Measurements from ENCODE around the gene MAK. TPM values are rescaled to one million over a fixed set of nuclear protein-coding genes. Genes with fewer than 3 reads are reported as not detected.

The MAK gene
- total RNA-seq, 1 donor from 2014 or later = not detected

DNA sequence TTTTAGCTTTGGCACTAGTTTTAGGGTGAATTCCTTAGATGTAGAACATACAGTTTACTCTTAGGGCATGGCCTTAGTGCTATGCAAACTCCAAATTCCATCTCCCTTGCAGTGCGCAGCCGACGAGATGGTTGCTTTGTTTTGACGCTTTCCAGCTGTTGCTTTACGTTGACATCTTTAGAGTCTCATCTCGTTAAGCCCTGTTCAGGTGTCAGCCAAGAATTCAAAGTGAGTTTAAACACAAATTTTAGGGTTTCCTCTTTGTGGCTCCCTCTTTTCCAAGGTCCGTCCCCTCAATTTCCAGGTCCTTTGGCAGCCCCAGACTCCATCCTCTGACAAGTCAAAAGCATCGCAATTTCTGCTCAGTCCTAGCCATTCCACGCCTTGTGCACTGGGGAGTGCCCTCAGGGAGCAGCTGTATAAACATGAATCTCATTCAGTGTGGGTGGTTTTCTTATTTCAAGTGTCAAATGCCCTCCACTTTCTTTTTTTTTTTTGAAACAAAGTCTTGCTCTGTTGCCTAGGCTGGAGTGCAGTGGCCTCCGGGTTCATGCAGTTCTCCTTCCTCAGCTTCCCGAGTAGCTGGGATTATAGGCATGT, 14.1 kb upstream of the MAK start:
- ChIA-PET CTCF (no interaction called here), POLR2A (no interaction called here)
- TF ChIP-seq, protein P1, sequence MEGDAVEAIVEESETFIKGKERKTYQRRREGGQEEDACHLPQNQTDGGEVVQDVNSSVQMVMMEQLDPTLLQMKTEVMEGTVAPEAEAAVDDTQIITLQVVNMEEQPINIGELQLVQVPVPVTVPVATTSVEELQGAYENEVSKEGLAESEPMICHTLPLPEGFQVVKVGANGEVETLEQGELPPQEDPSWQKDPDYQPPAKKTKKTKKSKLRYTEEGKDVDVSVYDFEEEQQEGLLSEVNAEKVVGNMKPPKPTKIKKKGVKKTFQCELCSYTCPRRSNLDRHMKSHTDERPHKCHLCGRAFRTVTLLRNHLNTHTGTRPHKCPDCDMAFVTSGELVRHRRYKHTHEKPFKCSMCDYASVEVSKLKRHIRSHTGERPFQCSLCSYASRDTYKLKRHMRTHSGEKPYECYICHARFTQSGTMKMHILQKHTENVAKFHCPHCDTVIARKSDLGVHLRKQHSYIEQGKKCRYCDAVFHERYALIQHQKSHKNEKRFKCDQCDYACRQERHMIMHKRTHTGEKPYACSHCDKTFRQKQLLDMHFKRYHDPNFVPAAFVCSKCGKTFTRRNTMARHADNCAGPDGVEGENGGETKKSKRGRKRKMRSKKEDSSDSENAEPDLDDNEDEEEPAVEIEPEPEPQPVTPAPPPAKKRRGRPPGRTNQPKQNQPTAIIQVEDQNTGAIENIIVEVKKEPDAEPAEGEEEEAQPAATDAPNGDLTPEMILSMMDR (IDR thresholded peaks at IDR 0.05) = no peak
- DNase-seq = no peak
- Mint-ChIP-seq H3K9me3 (peaks cover 17% of the 10 kb centered on the region), H3K36me3 (ENCODE audit: low read depth) (no peaks in the 10 kb centered on the region), H3K4me1 (peaks cover 6% of the 10 kb centered on the region), H3K27me3 (peaks cover 6% of the 10 kb centered on the region), H3K4me3 (no peak overlapping the region), H3K27ac (no peak overlapping the region)
- intact Hi-C loops (cut with micrococcal nuclease) = no loop called here
- no peak for ATAC-seq (ENCODE audit: low read depth)

DNA sequence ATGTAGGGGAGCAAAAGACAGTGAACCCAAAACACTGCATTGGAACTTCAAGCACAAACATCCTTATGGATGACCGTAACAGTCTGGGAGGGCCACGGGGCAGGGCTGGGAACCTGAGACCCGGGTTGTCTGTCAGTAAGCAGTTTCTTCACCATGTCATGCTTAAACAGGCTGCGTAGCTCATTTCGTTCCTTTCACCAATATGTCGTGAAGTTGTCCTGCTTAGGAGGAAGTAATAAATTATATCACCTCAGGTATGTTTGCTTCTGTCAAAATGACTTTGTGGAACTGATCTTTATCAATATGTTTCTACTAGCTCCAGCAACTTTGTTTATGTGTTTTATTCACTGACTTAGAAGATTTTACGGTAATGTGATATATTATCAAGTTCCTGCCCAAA, 12.4 kb upstream of the MAK start:
- ATAC-seq (ENCODE audit: low read depth) (no peak), DNase-seq (no peak)
- peaks cover 17% of the 10 kb centered on the region for H3K9me3 Mint-ChIP-seq
- peaks cover 6% of the 10 kb centered on the region for H3K4me1 Mint-ChIP-seq
- TF ChIP-seq, protein P1 (IDR thresholded peaks at IDR 0.05) = no peak
- peaks cover 6% of the 10 kb centered on the region for H3K27me3 Mint-ChIP-seq
- ChIA-PET CTCF (interaction anchor here (1.2 to 1.3 kb wide), 2 partner anchors 218 kb away, joined by 3 to 4 read pairs; no protein-coding TSS in a partner anchor), POLR2A (no interaction called here)
- H3K27ac Mint-ChIP-seq = no peak overlapping the region
- no peak overlapping the region for H3K4me3 Mint-ChIP-seq
- intact Hi-C loops (cut with micrococcal nuclease) = no loop called here
- H3K36me3 Mint-ChIP-seq (ENCODE audit: low read depth) = no peaks in the 10 kb centered on the region

GRCh38 chr6:10849901-10850300, 11.6 kb upstream of the MAK start:
- TF ChIP-seq, protein P1 (IDR thresholded peaks at IDR 0.05) = no peak
- ATAC-seq (ENCODE audit: low read depth) = no peak
- Mint-ChIP-seq H3K9me3 (peaks cover 14% of the 10 kb centered on the region), H3K27ac (no peak overlapping the region), H3K4me3 (no peak overlapping the region), H3K36me3 (ENCODE audit: low read depth) (no peaks in the 10 kb centered on the region), H3K27me3 (peaks cover 6% of the 10 kb centered on the region), H3K4me1 (peaks cover 6% of the 10 kb centered on the region)
- no peak for DNase-seq
- CTCF ChIA-PET = interaction anchor here (1.3 kb wide), 1 partner anchor 219 kb away, joined by 4 read pairs; no protein-coding TSS in a partner anchor
- intact Hi-C loops (cut with micrococcal nuclease) = loop anchor here (5.0 kb wide), 1 partner anchor 647 kb away; no protein-coding TSS in a partner anchor
- POLR2A ChIA-PET = no interaction called here

- Mint-ChIP-seq H3K27me3 (peaks cover 6% of the 10 kb centered on the region), H3K4me1 (no peaks in the 10 kb centered on the region), H3K4me3 (no peak overlapping the region), H3K27ac (no peak overlapping the region), H3K9me3 (peaks cover 2% of the 10 kb centered on the region), H3K36me3 (ENCODE audit: low read depth) (no peaks in the 10 kb centered on the region)
- TF ChIP-seq, protein P1 (IDR thresholded peaks at IDR 0.05) = no peak
- ATAC-seq (ENCODE audit: low read depth) (no peak), DNase-seq (no peak)
- POLR2A ChIA-PET = no interaction called here
- intact Hi-C loops (cut with micrococcal nuclease) = loop anchor here (1.0 to 5.0 kb wide), 2 partner anchors 650 to 728 kb away; no protein-coding TSS in a partner anchor
- CTCF ChIA-PET = interaction anchor here (1.2 to 3.0 kb wide), 2 partner anchors 221 to 223 kb away, joined by 3 to 10 read pairs; no protein-coding TSS in a partner anchor
These were observed 9.3 kb upstream of the MAK start for GRCh38 chr6:10847684-10848083.

- intact Hi-C loops (cut with micrococcal nuclease) = no loop called here
- Mint-ChIP-seq H3K4me3 (no peak overlapping the region), H3K4me1 (peaks cover 10% of the 10 kb centered on the region), H3K9me3 (no peaks in the 10 kb centered on the region), H3K27me3 (peaks cover 7% of the 10 kb centered on the region), H3K27ac (no peak overlapping the region), H3K36me3 (ENCODE audit: low read depth) (no peaks in the 10 kb centered on the region)
- TF ChIP-seq, protein P1 (IDR thresholded peaks at IDR 0.05) = no peak
- POLR2A ChIA-PET = no interaction called here
- ATAC-seq (ENCODE audit: low read depth) = no peak
- CTCF ChIA-PET = no interaction called here
- DNase-seq = no peak
These were observed 5.2 kb upstream of the MAK start for GRCh38 chr6:10843554-10843953.
